SK-N-MC (cell line): ENCODE results near the gene ACSBG1.
"Not testable (repeated sequence)": the region's sequence is repeated elsewhere in the genome, so short reads cannot be mapped to it uniquely, and the experiment has no call there.

ENCODE experiments used
- EZH2 ChIP-seq: fragments of 200-600 bp; sonication (generic); IDR thresholded peaks from one replicate; pipeline ENCODE4 v1.6.1; 2017; ENCODE audit warnings: antibody characterized with exemption
- FOXP2 ChIP-seq: optimal IDR thresholded peaks from 2 replicates; pipeline ENCODE3; 2011; ENCODE audit warnings: mild to moderate bottlenecking, moderate library complexity; ENCODE audit not compliant: insufficient read depth; ENCODE audit errors: extremely low read length, control extremely low read depth
- POLR2AphosphoS5 ChIP-seq: IDR thresholded peaks from 2 replicates; pipeline ENCODE4 v1.6.1; 2012; ENCODE audit warnings: mild to moderate bottlenecking, low read depth, low read length, borderline replicate concordance

GRCh38 chr15:78245392-78245791 lies 11.0 kb upstream of the ACSBG1 start:
- not testable (repeated sequence) for TF ChIP-seq POLR2AphosphoS5, EZH2, FOXP2
